KOPT-K1 (cell line): Measurements from ENCODE around the gene HECW1.
"Not testable (repeated sequence)": the region's sequence is repeated elsewhere in the genome, so short reads cannot be mapped to it uniquely, and the experiment has no call there.

Experiments
- H3K27ac ChIP-seq: fragments of 200-600 bp; sonication (generic); 2 replicates; pipeline ENCODE4 v1.5.1; 2016; ENCODE audit warnings: antibody characterized with exemption, mild to moderate bottlenecking, low read depth, low read length; ENCODE audit not compliant: poor library complexity, severe bottlenecking
- H3K36me3 ChIP-seq: fragments of 200-600 bp; sonication (generic); 2 replicates; pipeline ENCODE4 v1.5.1; 2017; ENCODE audit warnings: antibody characterized with exemption, mild to moderate bottlenecking, low read length, moderate library complexity; ENCODE audit not compliant: insufficient read depth
- H3K9me3 ChIP-seq: fragments of 200-600 bp; sonication (generic); 2 replicates; pipeline ENCODE4 v1.5.1; 2017; ENCODE audit warnings: antibody characterized with exemption, low read length, mild to moderate bottlenecking; ENCODE audit not compliant: insufficient read depth, poor library complexity, severe bottlenecking

HECW1 gene

DNA sequence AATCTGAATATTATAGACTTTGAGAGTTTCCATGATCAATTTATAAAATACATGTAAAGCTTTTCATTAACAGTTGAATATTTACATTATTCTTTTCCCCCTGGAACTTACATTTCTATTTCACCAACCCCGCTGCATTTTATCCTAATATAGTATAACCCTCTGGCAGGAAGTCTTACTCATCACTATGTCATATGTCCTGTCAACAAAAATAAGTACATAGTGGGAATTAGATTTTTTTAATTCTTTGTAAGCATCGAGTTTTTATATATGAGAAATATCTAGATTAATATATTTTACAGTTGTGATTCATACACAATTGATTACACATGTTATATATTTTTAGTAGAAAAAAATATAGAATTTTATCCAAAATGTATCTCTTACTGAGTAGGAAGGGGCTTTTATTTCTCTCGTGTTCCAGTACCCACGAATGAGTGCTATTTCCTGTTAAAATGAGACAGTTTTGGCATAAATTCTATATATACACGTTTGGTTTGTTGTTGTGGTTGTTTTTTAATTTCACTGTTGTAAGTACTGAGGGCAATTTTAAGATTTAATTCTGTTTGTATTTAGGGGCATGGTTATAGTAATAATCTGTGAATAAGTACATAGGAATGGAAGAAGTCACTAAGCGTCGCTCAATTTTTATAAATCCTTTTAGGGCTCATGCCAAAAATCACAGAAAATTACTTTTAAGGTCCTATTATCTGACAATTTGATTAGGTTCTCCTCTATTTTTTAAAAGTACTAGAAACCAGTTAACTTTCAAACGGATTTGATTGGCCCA, 87.1 kb downstream of the HECW1 start:
- Histone ChIP-seq H3K36me3 (no peaks in the 10 kb centered on the region), H3K27ac (no peak overlapping the region), H3K9me3 (no peaks in the 10 kb centered on the region)

DNA sequence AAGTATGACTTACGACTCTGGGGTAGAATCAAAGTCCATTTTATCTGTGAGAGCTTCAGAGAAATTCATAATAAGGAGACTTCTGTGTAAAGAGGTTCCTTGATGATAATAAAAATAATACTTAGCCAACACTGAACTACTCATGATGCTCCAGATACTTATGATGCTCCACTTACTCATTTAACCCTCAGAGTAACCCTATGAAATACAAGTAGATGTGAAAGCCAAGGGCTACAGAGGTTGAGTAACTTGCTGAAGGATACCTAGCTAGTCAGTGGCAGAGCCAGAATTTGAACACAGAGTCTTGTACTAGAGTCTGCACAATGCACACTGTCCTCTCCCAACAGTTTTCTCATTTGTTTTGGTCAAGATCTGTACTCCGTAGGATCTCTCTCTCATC, 89.5 kb downstream of the HECW1 start:
- no peaks in the 10 kb centered on the region for H3K9me3 ChIP-seq
- H3K36me3 ChIP-seq: no peaks in the 10 kb centered on the region
- no peak overlapping the region for H3K27ac ChIP-seq

DNA sequence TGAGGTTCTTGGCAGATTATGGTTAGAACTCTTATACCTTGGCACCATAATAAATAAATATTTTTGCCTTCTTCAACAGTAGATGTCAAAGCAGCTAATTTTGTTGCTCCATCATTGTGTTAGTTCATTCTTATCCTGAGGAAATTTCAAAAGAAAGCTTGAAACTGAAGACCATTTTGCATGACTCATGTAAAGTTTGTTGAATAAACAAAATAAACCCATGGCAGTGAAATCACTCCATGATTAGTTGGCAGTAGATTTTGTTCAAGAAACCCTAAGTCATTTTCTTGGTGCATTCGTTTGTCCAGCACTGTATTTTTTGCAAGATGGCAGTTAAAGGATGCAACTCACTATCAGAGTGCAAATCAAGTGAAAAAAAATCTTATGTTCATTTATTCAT, 91.6 kb downstream of the HECW1 start:
- H3K27ac ChIP-seq: no peak overlapping the region
- no peaks in the 10 kb centered on the region for H3K36me3 ChIP-seq
- H3K9me3 ChIP-seq: no peaks in the 10 kb centered on the region

DNA sequence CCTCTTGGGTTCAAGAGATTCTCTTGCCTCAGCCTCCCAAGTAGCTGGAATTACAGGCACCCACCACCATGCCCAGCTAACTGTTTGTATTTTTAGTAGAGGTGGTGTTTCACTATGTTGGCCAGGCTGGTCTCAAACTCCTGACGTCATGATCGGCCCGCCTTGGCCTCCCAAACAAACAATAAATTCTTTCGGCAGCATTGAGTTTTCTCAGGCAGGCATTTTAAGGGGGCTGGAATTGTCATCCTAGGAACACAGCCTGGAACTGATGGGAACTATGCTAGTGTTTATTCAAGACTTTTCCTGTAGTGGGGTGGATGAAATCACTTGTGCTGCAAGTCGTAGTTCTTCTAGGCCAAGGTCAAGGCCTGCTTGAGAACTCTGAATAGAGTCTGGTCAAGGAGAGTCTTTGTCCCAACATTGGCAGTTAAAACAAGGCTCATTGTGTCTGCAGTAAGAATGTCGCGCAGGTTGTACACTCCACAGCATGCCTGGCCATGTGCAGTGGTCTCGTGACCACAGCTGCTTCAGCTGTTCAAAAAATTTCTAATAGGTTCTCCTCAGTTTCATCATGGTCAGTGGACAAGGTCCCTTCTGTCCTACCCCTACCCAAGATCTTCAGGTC, 92.8 kb downstream of the HECW1 start:
- H3K9me3 ChIP-seq: no peaks in the 10 kb centered on the region
- H3K36me3 ChIP-seq: no peaks in the 10 kb centered on the region
- H3K27ac ChIP-seq: no peak overlapping the region

DNA sequence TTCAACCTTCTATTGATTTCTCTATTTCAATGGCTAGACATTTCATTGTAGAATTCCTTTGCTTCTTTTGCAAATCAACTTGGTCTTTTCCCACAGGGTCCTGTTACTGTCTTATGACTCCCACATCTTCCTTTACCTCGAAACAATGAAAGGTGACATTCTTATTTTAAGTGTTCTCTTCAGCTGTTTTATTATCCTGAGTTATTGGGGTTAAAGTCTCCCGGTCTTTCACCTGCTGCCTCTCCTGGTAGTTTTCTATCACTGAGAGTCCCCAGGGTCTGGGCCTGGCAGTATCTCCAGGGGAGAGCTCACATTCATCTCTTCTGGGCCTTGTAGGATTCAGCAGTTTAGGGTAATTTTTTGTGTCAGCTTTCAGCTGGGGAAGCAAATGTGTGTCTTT, 95.8 kb downstream of the HECW1 start:
- H3K9me3 ChIP-seq: no peaks in the 10 kb centered on the region
- no peaks in the 10 kb centered on the region for H3K36me3 ChIP-seq
- no peak overlapping the region for H3K27ac ChIP-seq

DNA sequence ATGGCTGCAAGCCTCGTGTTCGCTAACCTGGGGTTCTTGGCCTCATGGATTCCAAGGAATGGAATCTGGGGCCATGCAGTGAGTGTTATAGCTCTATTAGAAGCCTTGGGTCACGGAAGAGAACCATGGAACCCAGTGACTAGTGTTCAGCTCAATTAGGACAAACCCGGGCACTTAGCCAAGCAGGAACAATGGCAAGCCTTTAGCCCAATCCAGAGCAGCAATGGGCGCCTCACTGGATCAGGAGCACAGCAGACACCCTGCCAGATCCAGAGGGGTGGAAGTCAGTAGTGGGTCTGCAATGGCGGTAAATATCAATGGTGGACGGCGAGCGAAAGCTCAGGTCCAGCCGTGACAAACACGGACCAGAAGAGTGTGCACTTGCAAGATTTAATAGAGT, 98.1 kb downstream of the HECW1 start:
- H3K9me3 ChIP-seq, H3K27ac ChIP-seq, H3K36me3 ChIP-seq: not testable (repeated sequence)

DNA sequence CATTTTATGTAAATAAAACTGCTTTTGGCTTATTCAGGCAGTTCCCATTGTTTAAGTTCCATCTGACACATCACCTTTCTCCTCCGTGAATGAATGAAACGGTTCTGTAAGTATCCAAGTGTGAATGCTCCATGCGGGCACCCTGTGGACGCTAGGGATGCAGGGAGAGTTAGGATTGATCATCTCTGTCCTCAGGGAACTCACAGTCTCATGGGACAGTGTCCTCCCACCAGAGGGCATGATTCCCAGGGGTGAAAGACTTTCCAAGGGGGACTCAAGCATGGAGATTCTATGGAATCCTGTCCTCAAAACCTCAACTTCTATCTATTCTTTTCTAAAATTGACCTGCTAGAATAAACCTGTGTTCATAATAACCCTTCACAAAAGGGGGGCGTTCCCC, 98.8 kb downstream of the HECW1 start:
- Histone ChIP-seq H3K9me3 (no peaks in the 10 kb centered on the region), H3K27ac (no peak overlapping the region), H3K36me3 (no peaks in the 10 kb centered on the region)

DNA sequence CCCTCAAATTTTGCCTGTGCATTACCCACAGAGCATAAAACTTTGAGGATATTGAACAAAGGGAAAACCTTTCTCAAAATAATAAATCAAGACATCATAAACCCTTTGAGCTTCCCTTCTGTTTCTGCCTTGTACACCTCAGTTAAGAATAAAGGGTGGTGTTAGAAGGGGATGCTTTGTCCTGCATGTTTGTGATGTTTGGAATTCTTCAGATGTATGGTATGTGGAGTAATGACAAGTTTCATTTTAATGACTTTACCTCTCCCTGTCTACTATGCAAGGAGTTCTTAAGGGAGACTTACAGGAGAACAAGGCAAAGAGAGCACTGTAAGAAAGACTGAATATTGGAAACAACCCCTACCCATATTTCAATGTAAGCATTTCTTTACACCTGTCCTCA, 99.2 kb downstream of the HECW1 start:
- no peaks in the 10 kb centered on the region for H3K36me3 ChIP-seq
- no peaks in the 10 kb centered on the region for H3K9me3 ChIP-seq
- H3K27ac ChIP-seq: no peak overlapping the region

DNA sequence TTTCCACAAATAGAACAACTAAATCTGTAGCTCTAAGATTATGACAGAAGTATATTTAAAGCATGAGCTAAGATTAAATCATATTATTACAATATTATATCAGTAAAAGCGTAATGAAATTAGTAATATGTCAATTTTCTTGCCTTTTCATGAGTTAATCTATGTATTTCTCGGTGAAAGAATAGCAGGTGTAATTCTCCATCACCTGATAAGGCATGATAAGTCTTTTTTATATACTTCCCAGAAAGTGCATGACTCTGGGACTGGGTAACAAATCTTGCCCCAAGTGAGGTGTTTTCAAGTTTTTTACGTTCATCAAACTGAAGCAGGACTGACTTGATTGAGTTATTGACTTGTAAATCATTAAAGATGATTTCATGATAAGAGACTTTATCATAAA, 100.5 kb downstream of the HECW1 start:
- H3K9me3 ChIP-seq: no peaks in the 10 kb centered on the region
- H3K27ac ChIP-seq: no peak overlapping the region
- H3K36me3 ChIP-seq: no peaks in the 10 kb centered on the region

DNA sequence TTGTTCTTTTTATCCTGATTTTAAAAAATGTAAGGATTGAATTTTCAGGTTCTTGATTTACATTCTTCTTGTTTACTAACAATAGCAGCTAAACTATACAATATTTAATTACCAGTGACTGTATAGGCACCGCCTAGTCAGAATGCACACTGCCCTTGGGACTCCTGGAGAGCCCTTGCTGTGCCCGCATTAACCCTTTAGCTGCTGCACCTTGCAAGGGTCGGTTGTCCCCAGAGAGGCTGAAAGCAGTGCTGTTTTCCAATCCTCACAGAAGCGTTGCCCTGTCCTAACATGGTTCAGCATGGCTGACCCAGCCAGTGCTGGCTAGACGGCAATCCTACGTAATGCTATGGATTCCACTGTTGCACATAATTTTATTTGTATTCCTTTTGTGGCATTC, 102.6 kb downstream of the HECW1 start:
- H3K36me3 ChIP-seq: no peaks in the 10 kb centered on the region
- H3K9me3 ChIP-seq: no peaks in the 10 kb centered on the region

DNA sequence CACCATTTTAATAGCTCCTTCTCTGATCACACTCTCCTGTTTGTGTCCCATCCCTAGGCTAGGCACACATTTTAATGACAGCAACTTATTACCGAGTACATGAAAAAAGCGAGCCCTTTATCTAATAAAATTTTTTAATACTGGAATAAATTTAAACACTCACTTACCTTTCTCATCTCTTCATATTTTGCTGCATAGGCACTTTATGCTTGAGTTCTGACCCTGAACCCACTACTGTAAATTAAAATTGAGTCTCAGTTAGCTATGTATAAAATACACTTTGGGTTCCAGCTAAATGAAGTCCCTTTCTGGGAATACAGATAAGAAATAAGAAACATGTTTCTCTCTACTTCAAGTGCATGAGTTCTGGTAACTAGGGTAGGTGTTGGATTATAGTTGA, 104.6 kb downstream of the HECW1 start:
- Histone ChIP-seq H3K27ac (no peak overlapping the region), H3K36me3 (no peaks in the 10 kb centered on the region), H3K9me3 (no peaks in the 10 kb centered on the region)

More for the DNA sequence above, 102.6 kb downstream of the HECW1 start:
- no peak overlapping the region for H3K27ac ChIP-seq

DNA sequence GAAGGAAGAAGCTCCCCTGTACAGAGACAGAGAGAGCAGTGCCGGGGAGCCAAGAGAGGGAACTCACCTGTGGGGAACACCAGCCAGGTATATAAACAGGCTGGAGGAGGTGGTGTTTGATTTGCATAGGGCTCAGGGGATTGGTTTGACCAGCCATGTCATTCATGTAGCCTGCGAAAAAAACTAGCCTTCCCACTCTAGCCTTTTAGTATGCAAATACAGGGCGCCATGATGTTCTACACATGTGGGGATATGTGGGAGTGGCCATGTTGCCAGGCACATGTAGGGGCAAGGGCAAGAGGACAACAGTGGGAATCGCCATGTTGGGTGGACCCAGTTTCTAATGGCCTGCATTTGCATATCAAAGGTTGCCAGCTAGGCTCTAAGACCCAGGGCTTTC, 106.5 kb downstream of the HECW1 start:
- H3K27ac ChIP-seq, H3K9me3 ChIP-seq, H3K36me3 ChIP-seq: not testable (repeated sequence)

DNA sequence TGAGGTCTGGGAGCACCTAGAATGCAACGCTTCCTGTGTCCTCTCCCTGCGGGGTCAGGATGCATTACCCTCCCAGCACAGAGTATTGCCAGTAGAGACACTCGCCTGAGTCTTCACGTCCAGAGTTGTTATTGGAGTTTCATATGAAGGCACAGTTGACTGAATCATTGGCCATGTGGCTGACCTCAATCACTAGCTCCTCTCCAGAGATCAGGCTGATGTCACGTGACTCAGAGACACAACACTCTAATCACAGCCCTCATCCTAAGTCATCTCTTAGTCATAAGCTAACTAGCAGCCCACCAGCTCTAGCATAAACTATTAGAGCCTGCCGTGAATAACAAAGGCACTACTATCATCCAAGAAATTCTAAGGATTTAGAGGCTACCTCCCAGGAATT, 107.8 kb downstream of the HECW1 start:
- no peak overlapping the region for H3K27ac ChIP-seq
- H3K36me3 ChIP-seq: no peaks in the 10 kb centered on the region
- H3K9me3 ChIP-seq: no peaks in the 10 kb centered on the region

DNA sequence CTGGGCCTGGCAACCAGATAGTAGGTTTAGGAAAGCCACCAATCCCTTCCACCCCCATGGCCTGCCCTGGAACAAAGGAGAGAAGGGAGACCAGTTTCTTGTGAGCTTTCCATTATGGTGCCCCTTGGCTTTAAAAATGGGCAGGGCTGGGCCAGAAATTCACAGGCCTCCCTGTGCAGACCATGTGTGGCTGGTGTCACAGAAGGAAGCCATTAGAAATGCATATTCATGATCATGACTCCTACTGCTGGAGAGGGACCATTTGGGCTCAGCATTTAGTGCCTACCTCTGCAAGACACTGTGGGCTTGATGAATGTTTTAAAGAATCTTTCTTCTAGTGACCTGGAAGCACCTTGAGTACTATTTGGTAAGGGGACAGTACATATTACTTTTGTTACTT, 108.3 kb downstream of the HECW1 start:
- Histone ChIP-seq H3K27ac (no peak overlapping the region), H3K36me3 (no peaks in the 10 kb centered on the region), H3K9me3 (no peaks in the 10 kb centered on the region)

DNA sequence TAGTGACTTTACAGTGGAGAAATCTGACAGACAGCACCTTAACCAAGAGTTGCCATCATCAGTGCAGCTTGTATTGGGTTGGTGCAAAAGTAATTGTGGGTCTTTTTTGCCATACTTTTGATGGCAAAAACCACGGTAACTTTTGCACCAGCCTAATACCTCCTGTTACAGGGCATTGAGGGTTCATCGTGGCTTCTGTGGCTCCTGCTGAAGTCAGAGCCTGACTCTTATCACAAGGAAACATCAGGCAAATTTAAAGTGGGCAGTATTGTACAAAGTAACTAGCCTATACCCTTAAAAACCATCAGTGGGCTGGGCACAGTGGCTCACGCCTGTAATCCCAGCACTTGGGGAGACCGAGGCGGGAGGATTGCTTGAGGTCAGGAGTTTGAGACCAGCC, 117.4 kb downstream of the HECW1 start:
- H3K27ac ChIP-seq: no peak overlapping the region
- no peaks in the 10 kb centered on the region for H3K9me3 ChIP-seq
- no peaks in the 10 kb centered on the region for H3K36me3 ChIP-seq

DNA sequence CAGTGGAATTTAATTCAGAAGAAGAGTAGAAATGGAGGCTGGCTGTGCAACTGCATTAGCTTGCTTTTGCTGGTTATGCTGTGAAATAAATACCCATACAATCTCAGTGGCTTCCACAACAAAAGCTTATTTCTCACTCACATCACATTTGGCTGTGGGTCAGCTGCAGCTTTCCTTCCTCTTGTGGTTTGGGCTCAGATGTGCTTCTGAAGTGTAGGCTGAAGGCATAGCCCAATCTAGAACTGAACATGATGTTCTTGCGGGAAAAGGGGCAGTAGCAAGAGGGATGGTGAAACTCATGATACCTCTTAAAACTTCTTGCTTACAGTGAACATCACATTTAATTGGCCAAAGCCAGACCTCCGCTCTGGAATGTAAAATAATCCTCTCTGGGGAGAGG, 119.9 kb downstream of the HECW1 start:
- no peaks in the 10 kb centered on the region for H3K9me3 ChIP-seq
- no peaks in the 10 kb centered on the region for H3K36me3 ChIP-seq
- H3K27ac ChIP-seq: no peak overlapping the region
